Trophoblast cell (in vitro differentiated cells and primary cell): Measurements from ENCODE around the gene CGB3.
"Not testable (repeated sequence)": the region's sequence is repeated elsewhere in the genome, so short reads cannot be mapped to it uniquely, and the experiment has no call there.

Source experiments
- DNase-seq, 2 donors: peaks; one replicate each; pipeline ENCODE4 v3.0.0-alpha.2; 2016
- H2AFZ ChIP-seq: 2 replicates; pipeline ENCODE4 v1.6.1; 2013; ENCODE audit warnings: low read length, moderate library complexity, mild to moderate bottlenecking; ENCODE audit not compliant: insufficient read depth, poor library complexity
- H2AK5ac ChIP-seq: 2 replicates; pipeline ENCODE4 v1.6.1; 2013; ENCODE audit warnings: mild to moderate bottlenecking, low read length
- H2BK120ac ChIP-seq: 2 replicates; pipeline ENCODE4 v1.6.1; 2013; ENCODE audit warnings: low read length, mild to moderate bottlenecking, moderate library complexity; ENCODE audit not compliant: insufficient read depth, poor library complexity
- H2BK12ac ChIP-seq: 2 replicates; pipeline ENCODE4 v1.6.1; 2013; ENCODE audit warnings: mild to moderate bottlenecking, low read length, moderate library complexity
- H2BK5ac ChIP-seq: 2 replicates; pipeline ENCODE4 v1.6.1; 2013; ENCODE audit warnings: low read length, low read depth, moderate library complexity, mild to moderate bottlenecking; ENCODE audit not compliant: poor library complexity
- H3K14ac ChIP-seq: 2 replicates; pipeline ENCODE4 v1.6.1; 2013; ENCODE audit warnings: mild to moderate bottlenecking, low read length
- H3K18ac ChIP-seq: 2 replicates; pipeline ENCODE4 v1.6.1; 2013; ENCODE audit warnings: mild to moderate bottlenecking, low read length
- H3K23ac ChIP-seq: 2 replicates; pipeline ENCODE4 v1.6.1; 2013; ENCODE audit warnings: low read length
- H3K27ac ChIP-seq: 2 replicates; pipeline ENCODE4 v1.5.1; 2013; ENCODE audit warnings: low read depth, mild to moderate bottlenecking, inconsistent platforms, low read length, moderate library complexity
- H3K27me3 ChIP-seq: 2 replicates; pipeline ENCODE4 v1.6.1; 2013; ENCODE audit warnings: inconsistent platforms, mild to moderate bottlenecking, low read length, moderate library complexity; ENCODE audit not compliant: insufficient read depth
- H3K36me3 ChIP-seq, 2 experiments: 1 replicate in 1 of 2; 2 replicates in 1 of 2; pipeline ENCODE4 v1.6.1; 2013; ENCODE audit warnings: low read length in 2 of 2, mild to moderate bottlenecking in 2 of 2, moderate library complexity in 1 of 2; ENCODE audit not compliant: insufficient read depth in 2 of 2, control insufficient read depth in 1 of 2
- H3K4ac ChIP-seq: 2 replicates; pipeline ENCODE4 v1.6.1; 2013; ENCODE audit warnings: low read depth, mild to moderate bottlenecking, low read length, moderate library complexity
- H3K4me1 ChIP-seq, 2 experiments: 1 replicate in 1 of 2; 2 replicates in 1 of 2; pipeline ENCODE4 v1.6.1; 2013; ENCODE audit warnings: low read length in 2 of 2, mild to moderate bottlenecking in 2 of 2, moderate library complexity in 1 of 2; ENCODE audit not compliant: insufficient read depth in 2 of 2, control insufficient read depth in 1 of 2
- H3K4me2 ChIP-seq: 2 replicates; pipeline ENCODE4 v1.6.1; 2013; ENCODE audit warnings: inconsistent platforms, mild to moderate bottlenecking, low read length, moderate library complexity
- H3K4me3 ChIP-seq: 2 replicates; pipeline ENCODE4 v1.5.1; 2013; ENCODE audit warnings: mild to moderate bottlenecking, low read depth, low read length, inconsistent platforms
- H3K79me1 ChIP-seq: one replicate; pipeline ENCODE4 v1.6.1; 2013; ENCODE audit warnings: low read length
- H3K79me2 ChIP-seq: 2 replicates; pipeline ENCODE4 v1.6.1; 2013; ENCODE audit warnings: low read length, mild to moderate bottlenecking; ENCODE audit not compliant: control insufficient read depth, insufficient read depth, poor library complexity
- H3K9ac ChIP-seq: 2 replicates; pipeline ENCODE4 v1.6.1; 2013; ENCODE audit warnings: mild to moderate bottlenecking, low read length
- H3K9me3 ChIP-seq: 2 replicates; pipeline ENCODE4 v1.6.1; 2013; ENCODE audit warnings: low read depth, mild to moderate bottlenecking, control low read depth, inconsistent platforms, low read length; ENCODE audit not compliant: insufficient read depth
- H4K12ac ChIP-seq: 2 replicates; pipeline ENCODE4 v1.6.1; 2013; ENCODE audit warnings: low read depth, mild to moderate bottlenecking, low read length, moderate library complexity
- H4K8ac ChIP-seq: 2 replicates; pipeline ENCODE4 v1.6.1; 2013; ENCODE audit warnings: low read depth, mild to moderate bottlenecking, low read length, moderate library complexity
- H4K91ac ChIP-seq: one replicate; pipeline ENCODE4 v1.6.1; 2013; ENCODE audit warnings: low read depth, mild to moderate bottlenecking, low read length, moderate library complexity
- WGBS: extraction: QIAGEN DNeasy Blood & Tissue Kit; methylation state at CpG from one replicate; pipeline ENCODE4 v1.1.7; 2013; ENCODE audit warnings: missing lambda C conversion rate; ENCODE audit not compliant: insufficient read length, insufficient coverage; ENCODE audit errors: extremely low coverage; 5-methylcytosine and 5-hydroxymethylcytosine counted together

CGB3 gene

DNA sequence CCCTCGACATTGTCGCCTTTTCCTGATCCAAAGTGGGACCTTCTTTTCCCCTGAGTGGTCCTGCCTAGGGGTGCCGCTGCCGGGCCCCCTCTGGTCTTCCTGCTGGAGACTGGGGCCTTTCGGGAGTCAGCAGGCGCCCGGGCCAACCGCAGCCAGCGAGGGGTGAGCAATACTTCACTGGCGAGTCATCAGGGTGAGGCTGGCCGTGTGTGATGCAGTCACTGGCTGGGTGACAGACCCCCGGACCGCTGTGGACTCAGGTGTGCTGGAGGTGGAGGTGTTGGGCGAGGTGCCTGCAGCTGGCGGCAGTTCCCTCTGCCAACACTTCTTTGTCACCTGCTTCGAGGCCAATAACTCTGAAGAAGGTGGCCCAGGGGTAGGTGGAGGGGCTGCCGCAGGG is 18.0 kb upstream of the CGB3 start:
- Histone ChIP-seq H3K4me2 (no peak overlapping the region), H3K27ac (no peak overlapping the region), H3K4me3 (no peak overlapping the region), H4K91ac (no peak overlapping the region), H4K8ac (no peak overlapping the region), H2AK5ac (no peak overlapping the region), H3K79me2 (no peaks in the 10 kb centered on the region), H2AFZ (no peak overlapping the region), H3K14ac (no peak overlapping the region), H3K4me1 (no peaks in the 10 kb centered on the region), H3K9ac (no peak overlapping the region), H2BK12ac (no peak overlapping the region), H2BK120ac (no peak overlapping the region), H3K79me1 (no peaks in the 10 kb centered on the region), H3K18ac (no peak overlapping the region), H3K4ac (no peak overlapping the region), H4K12ac (no peak overlapping the region), H3K23ac (no peak overlapping the region), H3K36me3 (no peaks in the 10 kb centered on the region), H2BK5ac (no peak overlapping the region), H3K27me3 (no peaks in the 10 kb centered on the region), H3K9me3 (no peaks in the 10 kb centered on the region)
- no CpG with 5 or more reads among the region's 17 CpGs for WGBS
- DNase-seq: no peak

DNA sequence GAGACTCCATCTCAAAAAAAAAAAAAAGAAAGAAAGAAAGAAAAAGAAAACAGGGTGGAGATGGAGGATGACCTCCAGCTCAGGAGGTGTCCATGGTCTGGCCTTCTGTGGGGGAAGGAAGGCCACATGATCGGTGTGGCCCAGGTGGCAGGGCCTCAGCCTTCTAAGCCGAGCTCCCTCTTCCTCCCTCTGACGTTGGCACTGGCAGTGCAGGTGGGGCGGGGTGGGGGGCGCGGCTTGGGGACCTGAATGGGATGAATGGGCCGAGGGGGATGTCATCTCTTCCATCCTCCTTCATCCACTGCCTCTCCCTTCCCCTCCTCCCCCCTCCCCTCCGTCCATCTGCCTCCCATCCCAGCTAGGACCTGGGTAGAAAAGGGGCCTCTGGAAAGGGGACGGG is 15.6 kb upstream of the CGB3 start:
- no CpG with 5 or more reads among the region's 9 CpGs for WGBS
- H3K36me3 ChIP-seq, H2BK120ac ChIP-seq, H3K4ac ChIP-seq, H3K79me1 ChIP-seq, DNase-seq, H3K14ac ChIP-seq, H3K27me3 ChIP-seq, H3K4me3 ChIP-seq, H3K9ac ChIP-seq, H3K4me1 ChIP-seq, H3K79me2 ChIP-seq, H3K23ac ChIP-seq, H3K27ac ChIP-seq, H3K9me3 ChIP-seq, H2BK5ac ChIP-seq, H3K4me2 ChIP-seq, H4K91ac ChIP-seq, H3K18ac ChIP-seq, H4K12ac ChIP-seq, H4K8ac ChIP-seq, H2AFZ ChIP-seq, H2BK12ac ChIP-seq, H2AK5ac ChIP-seq: not testable (repeated sequence)

DNA sequence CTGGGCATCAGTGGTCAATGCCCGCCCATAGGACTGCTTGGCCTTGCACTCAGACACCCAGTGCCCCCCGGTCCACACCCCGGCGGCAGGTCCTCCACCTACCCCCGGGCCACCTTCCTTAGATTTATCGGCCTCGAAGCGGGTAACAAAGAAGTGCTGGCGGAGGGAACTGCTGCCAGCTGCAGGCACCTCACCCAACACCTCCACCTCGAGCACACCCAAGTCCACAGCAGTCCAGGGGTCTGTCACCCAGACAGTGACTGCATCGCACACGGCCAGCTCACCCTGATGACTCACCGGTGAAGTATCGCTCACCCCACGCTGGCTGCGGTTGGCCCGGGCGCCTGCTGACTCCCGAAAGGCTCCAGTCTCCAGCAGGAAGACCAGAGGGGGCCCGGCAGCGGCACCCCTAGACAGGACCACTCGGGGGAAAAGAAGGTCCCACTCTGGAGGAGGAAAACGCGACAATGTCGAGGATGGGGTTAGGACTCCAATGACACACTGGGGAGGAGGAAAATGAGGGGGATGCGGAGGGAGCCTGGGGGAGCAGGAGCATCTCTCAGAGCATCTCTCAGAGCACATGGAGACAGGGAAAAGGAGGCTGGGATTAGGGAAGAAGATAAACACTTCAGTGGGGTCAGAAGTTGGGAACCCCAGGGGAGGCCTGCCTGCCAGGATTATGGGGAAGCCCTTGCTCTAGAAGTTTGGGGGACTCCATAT is 14.6 kb upstream of the CGB3 start:
- H3K36me3 ChIP-seq, H3K4me1 ChIP-seq, H2AFZ ChIP-seq, H3K14ac ChIP-seq, H3K9me3 ChIP-seq, H2BK5ac ChIP-seq, H2BK12ac ChIP-seq, H3K18ac ChIP-seq, H3K27me3 ChIP-seq, H4K8ac ChIP-seq, H3K4ac ChIP-seq, H3K79me2 ChIP-seq, H3K23ac ChIP-seq, H3K4me3 ChIP-seq, H3K4me2 ChIP-seq, H4K12ac ChIP-seq, H2AK5ac ChIP-seq, H3K27ac ChIP-seq, H3K79me1 ChIP-seq, DNase-seq, H3K9ac ChIP-seq: not testable (repeated sequence)
- H2BK120ac ChIP-seq: peak overlapping the region; percentile 22
- peak overlapping the region; percentile 1 for H4K91ac ChIP-seq
- no CpG with 5 or more reads among the region's 26 CpGs for WGBS

DNA sequence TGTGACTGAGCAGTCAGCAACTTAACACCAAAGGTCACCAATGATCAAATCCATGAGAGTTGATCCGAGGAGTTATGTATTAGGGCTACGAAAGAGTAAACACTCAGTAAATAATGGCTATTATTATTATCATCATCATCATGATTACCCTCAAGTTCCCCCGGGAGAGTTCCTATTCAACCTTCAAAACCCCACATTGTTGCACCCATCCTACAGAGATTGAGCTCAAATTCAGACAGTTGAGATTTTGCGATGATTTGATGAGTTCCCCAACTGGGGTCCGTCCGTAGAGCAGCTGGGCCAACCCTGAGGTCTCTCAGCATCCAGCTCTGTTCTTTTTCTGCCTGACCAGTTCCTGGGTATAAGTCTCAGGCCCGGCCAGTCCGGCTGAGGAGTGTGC is 14.0 kb upstream of the CGB3 start:
- not testable (repeated sequence) for H3K36me3 ChIP-seq, H4K12ac ChIP-seq, H2BK120ac ChIP-seq, H3K9me3 ChIP-seq, H3K4me1 ChIP-seq, H2BK5ac ChIP-seq, H2BK12ac ChIP-seq, H3K4ac ChIP-seq, H2AK5ac ChIP-seq, H3K14ac ChIP-seq, H3K27ac ChIP-seq, H3K23ac ChIP-seq, H3K79me2 ChIP-seq, H3K9ac ChIP-seq, H2AFZ ChIP-seq, H3K4me2 ChIP-seq, H3K18ac ChIP-seq, DNase-seq, H4K8ac ChIP-seq, H3K79me1 ChIP-seq, H3K27me3 ChIP-seq, H3K4me3 ChIP-seq, H4K91ac ChIP-seq
- WGBS: no CpG with 5 or more reads among the region's 8 CpGs
